Measurements from ENCODE around the gene HAPSTR1. TPM values are rescaled to one million over a fixed set of nuclear protein-coding genes. Genes with fewer than 3 reads are reported as not detected.

HAPSTR1 gene
- total and polyA plus RNA-seq, 10 donors = 7.3 to 84.1 (median 74.3) TPM

DNA sequence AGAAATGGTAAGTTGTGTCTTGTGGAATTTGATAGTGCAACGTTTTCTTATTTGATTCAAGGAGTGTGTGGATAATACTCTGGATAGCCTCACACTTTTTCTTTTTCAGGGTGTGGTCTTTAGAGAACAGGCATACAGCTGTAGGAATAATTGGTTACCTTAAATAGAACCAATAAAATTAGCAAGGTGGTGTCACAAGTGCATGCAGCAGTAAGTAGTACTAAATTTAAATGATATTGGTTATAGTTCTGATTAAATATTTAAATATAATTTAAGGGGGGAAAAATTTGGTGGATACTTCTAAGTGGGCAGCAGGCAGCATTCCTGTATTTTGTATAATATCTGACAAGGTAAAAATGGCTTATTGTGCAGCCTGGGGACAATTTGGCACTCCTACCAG, 3.7 kb downstream of the HAPSTR1 start:
- Histone ChIP-seq H3K27me3 (replicated peaks in 1 of 7) (no peaks in the 10 kb centered on the region), H3K9me3 (no peaks in the 10 kb centered on the region), H3K4me1 (peaks cover 61 to 80% (median 76%) of the 10 kb centered on the region in 6 donors), H3K27ac (peak overlapping the region in 4 of 8 donors; percentile 56 to 100 (median 79)), H3K36me3 (peaks cover 0 to 66% (median 18%) of the 10 kb centered on the region in 6 donors), H3K4me3 (peak overlapping the region in 7 of 8 donors; percentile 63 to 96 (median 82))
- no peak for DNase-seq
- 10 to 39% (median 26%) methylated on average over 1 of the region's 1 CpG for WGBS, 5 donors
- TF ChIP-seq POLR2A (IDR thresholded peaks at IDR 0.05) = no peak
- TF ChIP-seq, protein P1, sequence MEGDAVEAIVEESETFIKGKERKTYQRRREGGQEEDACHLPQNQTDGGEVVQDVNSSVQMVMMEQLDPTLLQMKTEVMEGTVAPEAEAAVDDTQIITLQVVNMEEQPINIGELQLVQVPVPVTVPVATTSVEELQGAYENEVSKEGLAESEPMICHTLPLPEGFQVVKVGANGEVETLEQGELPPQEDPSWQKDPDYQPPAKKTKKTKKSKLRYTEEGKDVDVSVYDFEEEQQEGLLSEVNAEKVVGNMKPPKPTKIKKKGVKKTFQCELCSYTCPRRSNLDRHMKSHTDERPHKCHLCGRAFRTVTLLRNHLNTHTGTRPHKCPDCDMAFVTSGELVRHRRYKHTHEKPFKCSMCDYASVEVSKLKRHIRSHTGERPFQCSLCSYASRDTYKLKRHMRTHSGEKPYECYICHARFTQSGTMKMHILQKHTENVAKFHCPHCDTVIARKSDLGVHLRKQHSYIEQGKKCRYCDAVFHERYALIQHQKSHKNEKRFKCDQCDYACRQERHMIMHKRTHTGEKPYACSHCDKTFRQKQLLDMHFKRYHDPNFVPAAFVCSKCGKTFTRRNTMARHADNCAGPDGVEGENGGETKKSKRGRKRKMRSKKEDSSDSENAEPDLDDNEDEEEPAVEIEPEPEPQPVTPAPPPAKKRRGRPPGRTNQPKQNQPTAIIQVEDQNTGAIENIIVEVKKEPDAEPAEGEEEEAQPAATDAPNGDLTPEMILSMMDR (IDR thresholded peaks at IDR 0.05 in 8 of 11, conservative IDR thresholded peaks at IDR 0.05 in 3 of 11) = no peak
- TF ChIP-seq POLR2AphosphoS5 (IDR thresholded peaks at IDR 0.05) = no peak
- intact Hi-C loops (cut with DNase I; ENCODE audit: low total_unique reads) = loop anchor here (10.0 kb wide), 1 partner anchor 130 kb away; the partner anchor contains the start of gene USP7

GRCh38 chr16:9095656-9096397, 4.4 kb downstream of the HAPSTR1 start:
- no peaks in the 10 kb centered on the region for H3K9me3 ChIP-seq
- 28 to 60% (median 54%) methylated on average over 1 of the region's 1 CpG for WGBS, 5 donors
- peak overlapping the region in 5 of 8 donors; percentile 13 to 96 (median 82) for H3K4me3 ChIP-seq
- no peaks in the 10 kb centered on the region for H3K27me3 ChIP-seq (replicated peaks in 1 of 7)
- intact Hi-C loops (cut with DNase I; ENCODE audit: low total_unique reads) = loop anchor here (10.0 kb wide), 1 partner anchor 131 kb away; the partner anchor contains the start of gene USP7
- no peak for TF ChIP-seq POLR2A (IDR thresholded peaks at IDR 0.05)
- no peak for TF ChIP-seq POLR2AphosphoS5 (IDR thresholded peaks at IDR 0.05)
- TF ChIP-seq, protein P1 (IDR thresholded peaks at IDR 0.05 in 8 of 11, conservative IDR thresholded peaks at IDR 0.05 in 3 of 11) = no peak
- peak overlapping the region in 4 of 8 donors; percentile 56 to 100 (median 79) for H3K27ac ChIP-seq
- H3K4me1 ChIP-seq = peaks cover 66 to 81% (median 79%) of the 10 kb centered on the region in 6 donors
- DNase-seq = no peak
- H3K36me3 ChIP-seq = peaks cover 0 to 73% (median 18%) of the 10 kb centered on the region in 6 donors

DNA sequence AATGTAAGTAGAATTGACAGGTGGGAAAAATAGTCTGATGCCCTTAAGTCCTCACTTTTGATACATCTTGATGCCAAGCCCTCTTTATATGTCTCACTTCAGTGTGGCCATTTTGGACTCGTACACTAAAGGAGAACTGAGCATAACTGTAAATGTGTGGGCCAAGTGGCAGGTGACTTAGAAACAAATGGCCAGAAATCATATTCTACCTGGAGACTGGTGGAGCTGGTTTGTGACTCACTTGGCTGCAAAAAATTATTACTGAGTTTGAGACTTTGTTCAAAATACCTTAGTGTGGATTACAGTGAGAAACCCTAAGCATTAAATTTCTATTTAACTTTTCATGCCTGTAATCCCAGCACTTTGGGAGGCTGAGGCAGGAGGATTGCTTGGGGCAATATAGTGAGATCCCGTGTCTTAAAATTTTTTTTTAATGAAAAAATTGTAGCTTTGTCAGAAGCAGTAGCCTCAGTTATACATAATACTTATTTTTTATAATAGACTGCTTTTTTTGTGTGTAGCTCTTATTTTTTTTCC, 5.0 kb downstream of the HAPSTR1 start:
- peaks cover 72 to 88% (median 85%) of the 10 kb centered on the region in 6 donors for H3K4me1 ChIP-seq
- H3K9me3 ChIP-seq = no peaks in the 10 kb centered on the region
- TF ChIP-seq POLR2AphosphoS5 (IDR thresholded peaks at IDR 0.05) (no peak), POLR2A (IDR thresholded peaks at IDR 0.05) (no peak)
- TF ChIP-seq, protein P1 (IDR thresholded peaks at IDR 0.05 in 8 of 11, conservative IDR thresholded peaks at IDR 0.05 in 3 of 11) = no peak
- H3K4me3 ChIP-seq = peak overlapping the region in 1 of 8 donors; percentile 96
- intact Hi-C loops (cut with DNase I; ENCODE audit: low total_unique reads) = loop anchor here (10.0 kb wide), 1 partner anchor 132 kb away; the partner anchor contains the start of gene USP7
- H3K27me3 ChIP-seq (replicated peaks in 1 of 7) = no peaks in the 10 kb centered on the region
- peaks cover 0 to 80% (median 18%) of the 10 kb centered on the region in 6 donors for H3K36me3 ChIP-seq
- no peak for DNase-seq
- H3K27ac ChIP-seq = peak overlapping the region in 1 of 8 donors; percentile 100
- WGBS, 5 donors = 63 to 86% (median 81%) methylated on average over 2 of the region's 2 CpGs

All from spleen (tissue), 11 donors.